PC-9 (cell line): ENCODE measurements around the gene DOCK2. TPM values are rescaled to one million over a fixed set of nuclear protein-coding genes. Genes with fewer than 3 reads are reported as not detected.

ENCODE experiments used
- BruUV-seq: library from RNA; stranded (reverse); fragments of 400-500 nt; replicated peaks from 2 replicates; lab custom pipeline; 2021; lab: Mats Ljungman, UMichigan
- CTCF ChIA-PET: fragments of 300-600 bp; sonication (Branson Sonifier 250); formaldehyde crosslinking; loops from one replicate; lab custom pipeline; 2022; ENCODE audit warnings: antibody characterized with exemption; lab: Charles Lee
- POLR2A ChIA-PET: fragments of 300-600 bp; sonication (Branson Sonifier 250); formaldehyde crosslinking; loops from one replicate; lab custom pipeline; 2022; ENCODE audit warnings: antibody characterized with exemption; ENCODE audit not compliant: unreplicated experiment; lab: Charles Lee
- DNase-seq, 2 experiments: peaks; one replicate each; pipeline versions ENCODE4 v3.0.0 to v3.0.0-alpha.2; 2015 to 2022; ENCODE audit warnings: mixed read lengths in 1 of 2
- H2AFZ ChIP-seq: fragments of 200-600 bp; sonication (generic); 2 replicates; pipeline ENCODE4 v1.8.1; 2017; ENCODE audit warnings: antibody characterized with exemption
- H3F3A ChIP-seq: fragments of 200-600 bp; sonication (generic); 2 replicates; pipeline ENCODE4 v1.8.1; 2017; ENCODE audit warnings: antibody characterized with exemption, mild to moderate bottlenecking, low read depth; ENCODE audit not compliant: insufficient read depth
- H3K27ac ChIP-seq: fragments of 200-600 bp; sonication (generic); 2 replicates; pipeline ENCODE4 v1.6.1; 2016; ENCODE audit warnings: mixed run types
- H3K27me3 ChIP-seq: fragments of 200-600 bp; sonication (generic); 2 replicates; pipeline ENCODE4 v1.6.1; 2016; ENCODE audit warnings: low read depth, mixed run types; ENCODE audit not compliant: insufficient read depth
- H3K36me3 ChIP-seq: fragments of 200-600 bp; sonication (generic); 2 replicates; pipeline ENCODE4 v1.6.1; 2016; ENCODE audit warnings: low read depth, mixed run types
- H3K4me1 ChIP-seq: fragments of 200-600 bp; sonication (generic); replicated peaks from 2 replicates; pipeline ENCODE4 v1.6.1; 2016; ENCODE audit warnings: mixed run types; ENCODE audit not compliant: insufficient read depth
- H3K4me2 ChIP-seq: fragments of 200-600 bp; sonication (generic); 2 replicates; pipeline ENCODE4 v1.6.1; 2017; ENCODE audit warnings: mixed run types
- H3K4me3 ChIP-seq: fragments of 200-600 bp; sonication (generic); 2 replicates; pipeline ENCODE4 v1.6.1; 2016; ENCODE audit warnings: mixed run types
- H3K79me2 ChIP-seq: fragments of 200-600 bp; sonication (generic); 2 replicates; pipeline ENCODE4 v1.6.1; 2017; ENCODE audit warnings: low read depth, mixed run types
- H3K9me2 ChIP-seq: fragments of 200-600 bp; sonication (generic); 2 replicates; pipeline ENCODE4 v1.8.1; 2017; ENCODE audit warnings: mild to moderate bottlenecking; ENCODE audit not compliant: insufficient read depth
- H3K9me3 ChIP-seq: fragments of 200-600 bp; sonication (generic); 2 replicates; pipeline ENCODE4 v1.8.1; 2016; ENCODE audit warnings: low read depth; ENCODE audit not compliant: insufficient read depth
- H4K20me1 ChIP-seq: fragments of 200-600 bp; sonication (generic); 2 replicates; pipeline ENCODE4 v1.8.1; 2017; ENCODE audit not compliant: insufficient read depth
- CTCF ChIP-seq: fragments of 200-600 bp; sonication (generic); conservative IDR thresholded peaks from 2 replicates; pipeline ENCODE4 v1.6.1; 2017; ENCODE audit warnings: mixed run types, antibody characterized with exemption, mild to moderate bottlenecking, moderate library complexity
- EZH2 ChIP-seq: fragments of 200-600 bp; sonication (generic); IDR thresholded peaks from 2 replicates; pipeline ENCODE4 v1.8.0; 2017; ENCODE audit warnings: antibody characterized with exemption, low read depth
- intact Hi-C: fragments of 100-400 bp; cut with micrococcal nuclease; formaldehyde crosslinking; loops from one replicate; pipeline ENCODE4 v1.10.0; 2022; ENCODE audit not compliant: unreplicated experiment
- total RNA-seq: library from RNA; stranded (reverse); gene quantifications from 2 replicates; pipeline ENCODE4 v1.2.3, GENCODE V29; 2021

Gene DOCK2
- total RNA-seq, 1 experiment from 2014 or later: 0.41 TPM

GRCh38 chr5:169870211-169870610, 233.1 kb downstream of the DOCK2 start:
- Histone ChIP-seq H3K79me2 (no peaks in the 10 kb centered on the region), H3K9me3 (no peaks in the 10 kb centered on the region), H3F3A (no peaks in the 10 kb centered on the region), H3K4me2 (no peak overlapping the region), H3K27ac (no peak overlapping the region), H4K20me1 (no peaks in the 10 kb centered on the region), H3K4me1 (no peaks in the 10 kb centered on the region), H2AFZ (no peak overlapping the region), H3K27me3 (no peaks in the 10 kb centered on the region), H3K9me2 (no peaks in the 10 kb centered on the region), H3K36me3 (no peaks in the 10 kb centered on the region), H3K4me3 (no peak overlapping the region)
- TF ChIP-seq CTCF (no peak), EZH2 (no peak)
- intact Hi-C loops: no loop called here
- POLR2A ChIA-PET: no interaction called here
- no peak for DNase-seq
- no TSS peak for BruUV-seq
- CTCF ChIA-PET: no interaction called here

- CTCF ChIA-PET: no interaction called here
Measured at GRCh38 chr5:169871826-169872490, 234.9 kb downstream of the DOCK2 start.

GRCh38 chr5:169873642-169874041, 236.6 kb downstream of the DOCK2 start:
- Histone ChIP-seq H3K36me3 (no peaks in the 10 kb centered on the region), H3K79me2 (no peaks in the 10 kb centered on the region), H3K4me2 (no peak overlapping the region), H3K9me3 (no peaks in the 10 kb centered on the region), H3K27me3 (no peaks in the 10 kb centered on the region), H3F3A (no peaks in the 10 kb centered on the region), H2AFZ (no peak overlapping the region), H3K4me1 (no peaks in the 10 kb centered on the region), H3K9me2 (no peaks in the 10 kb centered on the region), H3K4me3 (no peak overlapping the region), H4K20me1 (no peaks in the 10 kb centered on the region), H3K27ac (no peak overlapping the region)
- BruUV-seq: no TSS peak
- TF ChIP-seq CTCF (no peak), EZH2 (no peak)
- DNase-seq: no peak
- intact Hi-C loops: no loop called here
- POLR2A ChIA-PET: no interaction called here
- CTCF ChIA-PET: no interaction called here

More at GRCh38 chr5:169871826-169872490, 234.9 kb downstream of the DOCK2 start:
- Histone ChIP-seq H3K79me2 (no peaks in the 10 kb centered on the region), H3K9me2 (no peaks in the 10 kb centered on the region), H3F3A (no peaks in the 10 kb centered on the region), H3K4me3 (no peak overlapping the region), H3K9me3 (no peaks in the 10 kb centered on the region), H4K20me1 (no peaks in the 10 kb centered on the region), H3K27ac (no peak overlapping the region), H3K27me3 (no peaks in the 10 kb centered on the region), H3K4me2 (no peak overlapping the region), H3K4me1 (no peaks in the 10 kb centered on the region), H2AFZ (no peak overlapping the region), H3K36me3 (no peaks in the 10 kb centered on the region)
- DNase-seq: no peak
- BruUV-seq: no TSS peak
- POLR2A ChIA-PET: no interaction called here
- TF ChIP-seq EZH2 (no peak), CTCF (no peak)
- intact Hi-C loops: no loop called here
